ENCODE results near the gene TACC2.

DNA sequence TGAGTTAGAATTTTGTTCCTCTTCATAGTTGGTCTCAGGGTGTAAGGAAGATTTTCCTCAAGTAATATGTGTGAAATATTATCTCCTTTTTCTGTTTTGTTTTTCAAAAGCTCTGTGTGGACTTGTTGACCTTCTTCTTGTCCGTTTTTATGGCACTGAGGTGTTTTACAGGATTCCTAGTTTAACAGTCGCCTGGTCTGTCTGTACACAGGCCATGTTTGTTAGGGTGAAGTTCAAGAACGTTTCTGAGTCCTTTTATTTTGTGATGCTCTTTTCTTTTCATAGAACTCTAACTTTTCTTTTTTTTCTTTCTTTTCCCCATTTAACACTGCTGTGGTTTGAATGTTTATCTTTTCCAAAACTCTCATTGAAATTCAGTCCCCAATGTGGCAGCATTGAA lies 18.5 kb downstream of the TACC2 start:
- TF ChIP-seq POLR2A (IDR thresholded peaks at IDR 0.05; ENCODE audit: low read length) (no peak), GATA1 (IDR thresholded peaks at IDR 0.05; ENCODE audit: low read depth, low read length) (no peak)
